Measurements from ENCODE around the gene EBF3. TPM values are rescaled to one million over a fixed set of nuclear protein-coding genes. Genes with fewer than 3 reads are reported as not detected.

Gene EBF3
- total RNA-seq, 1 experiment from 2014 or later, result 0.22 TPM

DNA sequence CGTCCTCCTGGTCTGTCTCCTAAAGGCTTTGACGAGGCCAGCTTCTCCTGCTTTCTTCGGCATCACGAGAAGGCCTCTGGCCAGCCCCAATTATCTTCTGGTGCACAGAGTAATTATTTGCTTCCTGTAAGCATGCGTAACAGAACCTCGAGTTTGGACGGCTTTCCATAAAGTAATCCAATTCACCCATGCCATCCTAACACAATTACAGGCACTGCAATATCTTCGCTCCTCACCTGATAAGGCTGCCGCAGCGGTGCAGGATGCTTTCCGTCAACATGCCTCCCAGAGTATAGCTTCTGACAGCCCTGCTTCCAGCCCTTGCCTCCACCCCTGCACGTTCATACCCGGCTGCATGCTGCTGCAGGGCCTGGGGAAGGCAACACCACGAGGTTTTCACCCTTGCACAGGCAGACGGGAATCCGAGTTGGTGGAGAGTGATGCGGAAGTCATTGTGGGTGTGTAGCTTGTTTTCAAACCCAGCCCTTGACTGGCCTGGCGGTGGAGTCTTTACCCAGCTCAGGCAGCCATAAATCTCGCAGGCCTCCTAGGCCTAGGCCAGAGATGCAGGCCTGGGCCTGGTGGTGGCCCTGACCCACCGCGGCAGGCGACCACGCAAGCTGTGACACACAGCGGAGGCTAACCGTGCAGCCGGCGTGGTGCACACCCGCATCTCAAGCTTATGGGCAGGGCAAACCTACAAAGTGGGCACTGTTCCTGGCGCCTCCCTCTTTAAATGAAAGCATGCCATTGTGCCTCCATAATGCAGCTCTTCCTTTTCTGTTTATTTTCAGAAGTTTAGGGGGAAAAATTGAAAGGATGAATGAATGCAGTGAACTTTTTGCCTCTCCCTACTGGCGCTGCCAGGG is 12.7 kb downstream of the EBF3 start:
- H3K27me3 Mint-ChIP-seq (ENCODE audit: low read depth), result peaks cover 65% of the 10 kb centered on the region
- Histone ChIP-seq H3K23ac (ENCODE audit: insufficient read length, low read depth, low read length) (no peak overlapping the region), H2BK20ac (ENCODE audit: low read depth, low read length, poor library complexity, severe bottlenecking) (no peak overlapping the region), H2BK5ac (ENCODE audit: insufficient read length, low read length) (no peak overlapping the region), H2BK12ac (ENCODE audit: insufficient read length, low read depth, low read length) (no peak overlapping the region), H3K23me2 (ENCODE audit: insufficient read length, low read depth, low read length, poor library complexity, severe bottlenecking) (no peaks in the 10 kb centered on the region), H3K27ac (ENCODE audit: insufficient read length, low read depth, low read length) (no peak overlapping the region), H3K4ac (ENCODE audit: low read depth, low read length) (no peak overlapping the region), H4K91ac (ENCODE audit: insufficient read length, low read depth, low read length) (no peak overlapping the region), H2BK15ac (ENCODE audit: low read depth, low read length) (no peak overlapping the region), H3K4me2 (ENCODE audit: insufficient read depth, insufficient read length, low read length) (no peak overlapping the region), H4K5ac (ENCODE audit: insufficient read length, low read depth, low read length) (no peak overlapping the region), H4K8ac (replicated peaks; ENCODE audit: insufficient read length, low read depth, low read length) (no peak overlapping the region), H2AK5ac (ENCODE audit: insufficient read length, low read length) (no peak overlapping the region), H3T11ph (ENCODE audit: low read length) (no peak overlapping the region), H3K56ac (ENCODE audit: insufficient read length, low read depth, low read length) (no peak overlapping the region), H3K4me1 (ENCODE audit: insufficient read depth, low read length) (no peaks in the 10 kb centered on the region), H4K20me1 (ENCODE audit: control insufficient read depth, insufficient read depth, insufficient read length) (no peaks in the 10 kb centered on the region), H3K14ac (ENCODE audit: insufficient read depth, low read length) (no peak overlapping the region; the same call in 1 of the 2 replicates), H3K79me2 (ENCODE audit: insufficient read depth, low read length) (no peaks in the 10 kb centered on the region), H3K18ac (ENCODE audit: insufficient read length, low read depth, low read length) (no peak overlapping the region), H2BK120ac (ENCODE audit: low read depth, low read length, poor library complexity, severe bottlenecking) (no peak overlapping the region), H3K79me1 (ENCODE audit: insufficient read depth, low read depth, low read length, poor library complexity, severe bottlenecking) (no peaks in the 10 kb centered on the region), H3K9ac (ENCODE audit: extremely low read depth, insufficient read length, low read length) (no peak overlapping the region), H3K27me3 (ENCODE audit: insufficient read depth, low read length) (peaks cover 18% of the 10 kb centered on the region; the same call in 1 of the 2 replicates), H3K9me3 (ENCODE audit: control insufficient read depth, low read depth, low read length) (no peaks in the 10 kb centered on the region), H2AFZ (ENCODE audit: low read length) (no peak overlapping the region)
- no peak overlapping the region for H3K27ac Mint-ChIP-seq
- H3K9me3 Mint-ChIP-seq, result no peaks in the 10 kb centered on the region; a peak in 1 of 5 replicates
- no peak for DNase-seq
- H3K4me1 Mint-ChIP-seq, result peaks cover 14 to 29% of the 10 kb centered on the region in 2 experiments
- H3K4me3 Mint-ChIP-seq, result no peak overlapping the region; a peak in 1 of 5 replicates
- no peaks in the 10 kb centered on the region for H3K36me3 Mint-ChIP-seq (ENCODE audit: insufficient read depth in 1 of 3, low read depth in 3 of 3)
- no CpG with 5 or more reads among the region's 30 CpGs for WGBS (ENCODE audit: extremely low coverage, insufficient read length, low lambda C conversion rate)
- TF ChIP-seq, protein P1, sequence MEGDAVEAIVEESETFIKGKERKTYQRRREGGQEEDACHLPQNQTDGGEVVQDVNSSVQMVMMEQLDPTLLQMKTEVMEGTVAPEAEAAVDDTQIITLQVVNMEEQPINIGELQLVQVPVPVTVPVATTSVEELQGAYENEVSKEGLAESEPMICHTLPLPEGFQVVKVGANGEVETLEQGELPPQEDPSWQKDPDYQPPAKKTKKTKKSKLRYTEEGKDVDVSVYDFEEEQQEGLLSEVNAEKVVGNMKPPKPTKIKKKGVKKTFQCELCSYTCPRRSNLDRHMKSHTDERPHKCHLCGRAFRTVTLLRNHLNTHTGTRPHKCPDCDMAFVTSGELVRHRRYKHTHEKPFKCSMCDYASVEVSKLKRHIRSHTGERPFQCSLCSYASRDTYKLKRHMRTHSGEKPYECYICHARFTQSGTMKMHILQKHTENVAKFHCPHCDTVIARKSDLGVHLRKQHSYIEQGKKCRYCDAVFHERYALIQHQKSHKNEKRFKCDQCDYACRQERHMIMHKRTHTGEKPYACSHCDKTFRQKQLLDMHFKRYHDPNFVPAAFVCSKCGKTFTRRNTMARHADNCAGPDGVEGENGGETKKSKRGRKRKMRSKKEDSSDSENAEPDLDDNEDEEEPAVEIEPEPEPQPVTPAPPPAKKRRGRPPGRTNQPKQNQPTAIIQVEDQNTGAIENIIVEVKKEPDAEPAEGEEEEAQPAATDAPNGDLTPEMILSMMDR (conservative IDR thresholded peaks at IDR 0.05), result no peak
